HG03095 (cell line): Measurements from ENCODE around the gene TBC1D4.
"Not testable (repeated sequence)": the region's sequence is repeated elsewhere in the genome, so short reads cannot be mapped to it uniquely, and the experiment has no call there.

Source experiments
- ATAC-seq: cut with Tn5 transposase; IDR thresholded peaks from one replicate; pipeline ENCODE4 v1.9.1; 2021; ENCODE audit warnings: moderate library complexity; ENCODE audit not compliant: unreplicated experiment

The TBC1D4 gene

GRCh38 chr13:75330770-75331169 is 151.2 kb downstream of the TBC1D4 start:
- ATAC-seq = no peak

GRCh38 chr13:75329723-75330122 is 152.2 kb downstream of the TBC1D4 start:
- ATAC-seq = no peak

GRCh38 chr13:75329097-75329496 is 152.9 kb downstream of the TBC1D4 start:
- no peak for ATAC-seq

GRCh38 chr13:75327135-75327510 is 154.8 kb downstream of the TBC1D4 start:
- ATAC-seq = no peak

GRCh38 chr13:75326173-75327134 is 155.5 kb downstream of the TBC1D4 start:
- ATAC-seq = peak; percentile 82

GRCh38 chr13:75325711-75326110 is 156.3 kb downstream of the TBC1D4 start:
- no peak for ATAC-seq

GRCh38 chr13:75324413-75324940 is 157.5 kb downstream of the TBC1D4 start:
- no peak for ATAC-seq

- no peak for ATAC-seq
Observed at GRCh38 chr13:75321084-75321483, 160.9 kb downstream of the TBC1D4 start.

- ATAC-seq = no peak
Observed at GRCh38 chr13:75319254-75319653, 162.7 kb downstream of the TBC1D4 start.

GRCh38 chr13:75318138-75318833 is 163.7 kb downstream of the TBC1D4 start:
- ATAC-seq = peak; percentile 53

GRCh38 chr13:75316427-75316826 is 165.5 kb downstream of the TBC1D4 start:
- no peak for ATAC-seq

GRCh38 chr13:75312884-75313520 is 169.0 kb downstream of the TBC1D4 start:
- no peak for ATAC-seq

GRCh38 chr13:75309981-75310580 is 171.9 kb downstream of the TBC1D4 start:
- ATAC-seq = peak; percentile 39

GRCh38 chr13:75308222-75308621 is 173.7 kb downstream of the TBC1D4 start:
- ATAC-seq = peak; percentile 45

GRCh38 chr13:75307370-75307949 is 174.5 kb downstream of the TBC1D4 start:
- no peak for ATAC-seq

GRCh38 chr13:75306967-75307366 is 175.0 kb downstream of the TBC1D4 start:
- not testable (repeated sequence) for ATAC-seq

- ATAC-seq = no peak
Observed at GRCh38 chr13:75305059-75305458, 176.9 kb downstream of the TBC1D4 start.

- ATAC-seq = no peak
Observed at GRCh38 chr13:75303263-75303662, 178.7 kb downstream of the TBC1D4 start.

- ATAC-seq = no peak
Observed at GRCh38 chr13:75302071-75302698, 179.8 kb downstream of the TBC1D4 start.
